ENCODE data around the gene MEMO1.

MEMO1 gene

GRCh38 chr2:32003791-32004190 lies 7.0 kb downstream of the MEMO1 start:
- TF ChIP-seq CTCF (IDR thresholded peaks at IDR 0.05; ENCODE audit: low read length, missing control alignments) = no peak
- H3K4me3 ChIP-seq (replicated peaks; ENCODE audit: low read depth, low read length) = no peak overlapping the region
- DNase-seq (ENCODE audit: low read depth) = no peak

GRCh38 chr2:32002406-32002805 lies 8.4 kb downstream of the MEMO1 start:
- no peak overlapping the region for H3K4me3 ChIP-seq (replicated peaks; ENCODE audit: low read depth, low read length)
- no peak for DNase-seq (ENCODE audit: low read depth)
- TF ChIP-seq CTCF (IDR thresholded peaks at IDR 0.05; ENCODE audit: low read length, missing control alignments) = no peak

GRCh38 chr2:31999438-31999837 lies 11.4 kb downstream of the MEMO1 start:
- TF ChIP-seq CTCF (IDR thresholded peaks at IDR 0.05; ENCODE audit: low read length, missing control alignments) = no peak
- no peak for DNase-seq (ENCODE audit: low read depth)
- H3K4me3 ChIP-seq (replicated peaks; ENCODE audit: low read depth, low read length) = no peak overlapping the region

GRCh38 chr2:31998731-31999383 lies 12.0 kb downstream of the MEMO1 start:
- no peak overlapping the region for H3K4me3 ChIP-seq (replicated peaks; ENCODE audit: low read depth, low read length)
- no peak for TF ChIP-seq CTCF (IDR thresholded peaks at IDR 0.05; ENCODE audit: low read length, missing control alignments)
- DNase-seq (ENCODE audit: low read depth) = no peak

GRCh38 chr2:31997653-31998052 lies 13.2 kb downstream of the MEMO1 start:
- DNase-seq (ENCODE audit: low read depth) = peak; percentile 45
- TF ChIP-seq CTCF (IDR thresholded peaks at IDR 0.05; ENCODE audit: low read length, missing control alignments) = no peak
- no peak overlapping the region for H3K4me3 ChIP-seq (replicated peaks; ENCODE audit: low read depth, low read length)

GRCh38 chr2:31996571-31997150 lies 14.1 kb downstream of the MEMO1 start:
- H3K4me3 ChIP-seq (replicated peaks; ENCODE audit: low read depth, low read length) = no peak overlapping the region
- DNase-seq (ENCODE audit: low read depth) = no peak
- TF ChIP-seq CTCF (IDR thresholded peaks at IDR 0.05; ENCODE audit: low read length, missing control alignments) = no peak

- no peak overlapping the region for H3K4me3 ChIP-seq (replicated peaks; ENCODE audit: low read depth, low read length)
- TF ChIP-seq CTCF (IDR thresholded peaks at IDR 0.05; ENCODE audit: low read length, missing control alignments) = no peak
- no peak for DNase-seq (ENCODE audit: low read depth)
These were observed 17.9 kb downstream of the MEMO1 start for GRCh38 chr2:31992934-31993333.
